A549 (cell line): ENCODE measurements around the gene NTM. TPM values are rescaled to one million over a fixed set of nuclear protein-coding genes. Genes with fewer than 3 reads are reported as not detected.

Experiments
- ATAC-seq, 2 experiments: fragments of 200-7000 bp in 1 of 2; fragments of >200 bp in 1 of 2; cut with Nextera tagmentation in 1 of 2; cut with Tn5 transposase in 1 of 2; 3 replicates each; pipeline versions ENCODE4 v1.8.0 to v1.9.1; 2018 to 2020; ENCODE audit warnings: mild to moderate bottlenecking in 1 of 2, moderate library complexity in 1 of 2
- CTCF ChIA-PET: fragments of 300-600 bp; sonication (Branson Sonifier 250); formaldehyde crosslinking; extraction: SDS; loops from one replicate; lab custom pipeline; 2021; ENCODE audit warnings: antibody characterized with exemption, inconsistent platforms; lab: Yijun Ruan, JAX
- POLR2A ChIA-PET: fragments of 350-600 bp; formaldehyde crosslinking; extraction: SDS; loops from one replicate; lab custom pipeline; 2021; ENCODE audit warnings: antibody characterized with exemption, inconsistent platforms; lab: Yijun Ruan, JAX
- DNase-seq, 2 experiments: peaks; one replicate each; pipeline versions ENCODE4 v3.0.0 to v3.0.0-alpha.2; 2011 to 2016; ENCODE audit warnings: low read depth in 1 of 2, low spot score in 1 of 2
- FAIRE-seq: peaks from 2 replicates; lab custom pipeline; 2011; peaks lifted over from hg19 to GRCh38; lab: Jason Lieb, UNC
- H3K27ac ChIP-seq, 2 experiments: fragments of >200 bp; sonication (Bioruptor Twin); formaldehyde crosslinking; 3 replicates each; pipeline ENCODE4 v1.5.1; 2016 to 2017
- H3K4me1 ChIP-seq: fragments of >200 bp; sonication (Bioruptor Twin); formaldehyde crosslinking; 3 replicates; pipeline ENCODE4 v1.6.1; 2016
- H3K4me2 ChIP-seq: fragments of >200 bp; sonication (Bioruptor Twin); formaldehyde crosslinking; 3 replicates; pipeline ENCODE4 v1.6.1; 2016
- H3K4me3 ChIP-seq: fragments of >200 bp; sonication (Bioruptor Twin); formaldehyde crosslinking; 3 replicates; pipeline ENCODE4 v1.5.1; 2016
- H3K9me3 ChIP-seq: fragments of >200 bp; sonication (Bioruptor Twin); formaldehyde crosslinking; 3 replicates; pipeline ENCODE4 v1.6.1; 2016
- BHLHE40 ChIP-seq: IDR thresholded peaks from 2 replicates; pipeline ENCODE4 v1.6.1; 2012; ENCODE audit warnings: low read depth, low read length, inconsistent platforms
- CEBPB ChIP-seq, 2 experiments: fragments of >200 bp in 1 of 2; sonication (Bioruptor Twin) in 1 of 2; formaldehyde crosslinking in 1 of 2; IDR thresholded peaks; 2 replicates each; pipeline ENCODE4 v1.6.1; 2012 to 2016
- EP300 ChIP-seq, 2 experiments: fragments of >200 bp; sonication (Bioruptor Twin); formaldehyde crosslinking; IDR thresholded peaks; 2 replicates in 1 of 2; 3 replicates in 1 of 2; pipeline ENCODE4 v1.6.1; 2016 to 2017
- FOSB ChIP-seq: fragments of 250-450 bp; sonication (Bioruptor Pico); IDR thresholded peaks from 2 replicates; pipeline ENCODE4 v1.5.0; 2020; ENCODE audit warnings: mild to moderate bottlenecking, moderate library complexity
- FOXS1 ChIP-seq: fragments of 250-450 bp; sonication (Bioruptor Pico); IDR thresholded peaks from 2 replicates; pipeline ENCODE4 v1.5.0; 2020; ENCODE audit warnings: mild to moderate bottlenecking, moderate library complexity
- HEYL ChIP-seq: fragments of 250-450 bp; sonication (Bioruptor Pico); IDR thresholded peaks from 2 replicates; pipeline ENCODE4 v1.8.0; 2021; ENCODE audit warnings: mild to moderate bottlenecking, moderate library complexity
- JUNB ChIP-seq: fragments of >200 bp; sonication (Bioruptor Twin); formaldehyde crosslinking; IDR thresholded peaks from 2 replicates; pipeline ENCODE4 v1.6.1; 2016
- KDM5A ChIP-seq: fragments of 200-600 bp; sonication (generic); IDR thresholded peaks from 2 replicates; pipeline ENCODE4 v1.6.1; 2016; ENCODE audit warnings: antibody characterized with exemption, mild to moderate bottlenecking
- MAFK ChIP-seq: fragments of 450-650 bp; IDR thresholded peaks from 2 replicates; pipeline ENCODE4 v1.6.1; 2014; ENCODE audit not compliant: partially characterized antibody
- NFE2L2 ChIP-seq: fragments of 150-350 bp; conservative IDR thresholded peaks from 2 replicates; pipeline ENCODE4 v1.6.1; 2014; ENCODE audit warnings: low read length
- POLR2A ChIP-seq: IDR thresholded peaks from 2 replicates; pipeline ENCODE4 v1.6.1; 2012; ENCODE audit warnings: mild to moderate bottlenecking, low read length
- POLR2AphosphoS2 ChIP-seq: conservative IDR thresholded peaks from 2 replicates; pipeline ENCODE4 v1.6.1; 2012; ENCODE audit warnings: low read length, improper control_type of control experiment, inconsistent platforms
- RNF2 ChIP-seq: fragments of 200-600 bp; sonication (generic); IDR thresholded peaks from 2 replicates; pipeline ENCODE4 v1.6.1; 2016; ENCODE audit warnings: low read depth, mild to moderate bottlenecking, antibody characterized with exemption, moderate library complexity, borderline replicate concordance
- SREBF2 ChIP-seq: fragments of 450-650 bp; IDR thresholded peaks from 2 replicates; pipeline ENCODE4 v1.6.1; 2014; ENCODE audit warnings: mild to moderate bottlenecking, moderate library complexity
- ZNF302 ChIP-seq: fragments of 250-450 bp; sonication (Bioruptor Pico); IDR thresholded peaks from 2 replicates; pipeline ENCODE4 v1.9.0; 2021; ENCODE audit warnings: inconsistent platforms, mild to moderate bottlenecking, moderate library complexity
- WGBS: methylation state at CpG from one replicate; pipeline ENCODE4 v1.1.6; 2017; ENCODE audit errors: missing lambda C conversion rate; 5-methylcytosine and 5-hydroxymethylcytosine counted together
- polyA plus RNA-seq, 4 experiments: library from polyadenylated mRNA; depleted of rRNA in 3 of 4; stranded (reverse); fragments of >200 nt; fragmentation: RNase III in 1 of 4; extraction: RNeasy Plus Mini Kit Qiagen cat#74134 plus additional on column Dnase treatment in 1 of 4; gene quantifications; 2 replicates in 3 of 4; 3 replicates in 1 of 4; pipeline ENCODE4 v1.2.3, GENCODE V29; 2011 to 2017
- TF ChIP-seq, protein P1 (sequence below): fragments of 250-450 bp; sonication (Bioruptor Pico); IDR thresholded peaks from 2 replicates; pipeline ENCODE4 v1.5.0; 2020; ENCODE audit warnings: low read depth, mild to moderate bottlenecking, moderate library complexity
- TF ChIP-seq, protein P2 (sequence below): fragments of 450-650 bp; IDR thresholded peaks from 2 replicates; pipeline ENCODE4 v1.6.1; 2014; ENCODE audit warnings: antibody characterized with exemption
- TF ChIP-seq, protein P3 (sequence below): fragments of >200 bp; sonication (Bioruptor Twin); formaldehyde crosslinking; IDR thresholded peaks from 3 replicates; pipeline ENCODE4 v1.6.1; 2016
- TF ChIP-seq, protein P4 (sequence below): IDR thresholded peaks from 2 replicates; pipeline ENCODE4 v1.6.1; 2012
- TF ChIP-seq, protein P5 (sequence below): fragments of 200-600 bp; sonication (generic); IDR thresholded peaks from 2 replicates; pipeline ENCODE4 v1.6.1; 2016; ENCODE audit warnings: antibody characterized with exemption, mild to moderate bottlenecking, moderate library complexity

Gene NTM
- polyA plus RNA-seq, 2 of the 4 experiments (the other 2 are of a cell fraction): not detected

DNA sequence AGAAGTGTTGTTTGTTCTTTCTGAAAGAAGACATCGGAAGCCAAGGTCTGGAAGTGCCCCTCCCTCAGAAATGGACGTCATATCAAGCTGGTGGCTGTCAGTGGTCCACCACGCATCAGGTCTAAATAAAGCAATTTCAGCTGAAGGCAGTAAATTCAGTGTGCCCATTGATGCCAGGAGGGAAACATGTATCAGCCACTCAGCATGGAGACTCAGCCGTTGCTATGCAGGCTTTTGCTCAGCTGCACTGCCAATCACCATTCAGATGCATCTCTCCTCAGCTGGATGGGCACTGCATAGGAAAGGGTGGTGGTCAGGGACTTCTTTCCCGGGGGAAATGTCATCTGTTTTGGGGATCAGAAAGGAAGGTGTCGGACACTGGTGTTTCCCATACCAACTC lies 878.2 kb downstream of the NTM start:
- Histone ChIP-seq H3K9me3 (no peaks in the 10 kb centered on the region), H3K4me2 (no peak overlapping the region), H3K4me3 (no peak overlapping the region), H3K27ac (no peak overlapping the region), H3K4me1 (no peaks in the 10 kb centered on the region)
- TF ChIP-seq SREBF2: no peak
- TF ChIP-seq KDM5A: no peak
- TF ChIP-seq, protein P1, sequence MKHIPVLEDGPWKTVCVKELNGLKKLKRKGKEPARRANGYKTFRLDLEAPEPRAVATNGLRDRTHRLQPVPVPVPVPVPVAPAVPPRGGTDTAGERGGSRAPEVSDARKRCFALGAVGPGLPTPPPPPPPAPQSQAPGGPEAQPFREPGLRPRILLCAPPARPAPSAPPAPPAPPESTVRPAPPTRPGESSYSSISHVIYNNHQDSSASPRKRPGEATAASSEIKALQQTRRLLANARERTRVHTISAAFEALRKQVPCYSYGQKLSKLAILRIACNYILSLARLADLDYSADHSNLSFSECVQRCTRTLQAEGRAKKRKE (CRISPR knock-in tag): no peak
- TF ChIP-seq CEBPB (IDR thresholded peaks at IDR 0.05): no peak
- ChIA-PET POLR2A (no interaction called here), CTCF (no interaction called here)
- no peak for FAIRE-seq
- ATAC-seq: no peak
- no peak for DNase-seq
- whole genome bisulfite sequencing: 4% methylated on average over 6 of the region's 6 CpGs

DNA sequence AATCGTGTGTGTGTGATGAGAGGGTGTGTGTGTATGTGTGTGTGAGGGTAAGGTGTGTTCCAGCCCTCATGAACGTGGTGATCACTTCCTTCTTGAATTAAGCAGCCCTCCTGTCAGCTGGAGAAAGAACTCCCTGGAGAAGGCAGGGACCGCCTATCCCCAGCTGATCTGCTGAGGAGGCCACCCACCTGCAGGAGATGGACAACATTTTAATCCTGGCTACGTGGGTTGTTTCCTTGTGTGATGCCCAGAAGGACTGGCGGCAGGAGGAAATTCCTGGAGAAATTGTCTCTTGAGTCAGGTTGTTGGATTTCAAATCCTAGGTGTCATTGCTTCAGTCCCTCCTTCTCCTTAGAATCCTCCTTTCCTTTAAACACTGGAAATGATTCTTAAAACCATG lies 878.8 kb downstream of the NTM start:
- no peak for DNase-seq
- no peak overlapping the region for H3K4me3 ChIP-seq
- CTCF ChIA-PET: no interaction called here
- H3K9me3 ChIP-seq: no peaks in the 10 kb centered on the region
- no peak for FAIRE-seq
- H3K4me1 ChIP-seq: no peaks in the 10 kb centered on the region
- no peak overlapping the region for H3K27ac ChIP-seq
- WGBS: 4% methylated on average over 5 of the region's 5 CpGs
- ATAC-seq: no peak
- POLR2A ChIA-PET: no interaction called here
- H3K4me2 ChIP-seq: no peak overlapping the region
- TF ChIP-seq CEBPB (IDR thresholded peaks at IDR 0.05) (no peak), BHLHE40 (no peak), RNF2 (no peak), POLR2A (no peak), FOXS1 (no peak), HEYL (CRISPR knock-in tag) (no peak), NFE2L2 (no peak), FOSB (no peak), ZNF302 (no peak), JUNB (no peak)
- TF ChIP-seq, protein P2, sequence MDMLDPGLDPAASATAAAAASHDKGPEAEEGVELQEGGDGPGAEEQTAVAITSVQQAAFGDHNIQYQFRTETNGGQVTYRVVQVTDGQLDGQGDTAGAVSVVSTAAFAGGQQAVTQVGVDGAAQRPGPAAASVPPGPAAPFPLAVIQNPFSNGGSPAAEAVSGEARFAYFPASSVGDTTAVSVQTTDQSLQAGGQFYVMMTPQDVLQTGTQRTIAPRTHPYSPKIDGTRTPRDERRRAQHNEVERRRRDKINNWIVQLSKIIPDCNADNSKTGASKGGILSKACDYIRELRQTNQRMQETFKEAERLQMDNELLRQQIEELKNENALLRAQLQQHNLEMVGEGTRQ: no peak
- TF ChIP-seq, protein P3, sequence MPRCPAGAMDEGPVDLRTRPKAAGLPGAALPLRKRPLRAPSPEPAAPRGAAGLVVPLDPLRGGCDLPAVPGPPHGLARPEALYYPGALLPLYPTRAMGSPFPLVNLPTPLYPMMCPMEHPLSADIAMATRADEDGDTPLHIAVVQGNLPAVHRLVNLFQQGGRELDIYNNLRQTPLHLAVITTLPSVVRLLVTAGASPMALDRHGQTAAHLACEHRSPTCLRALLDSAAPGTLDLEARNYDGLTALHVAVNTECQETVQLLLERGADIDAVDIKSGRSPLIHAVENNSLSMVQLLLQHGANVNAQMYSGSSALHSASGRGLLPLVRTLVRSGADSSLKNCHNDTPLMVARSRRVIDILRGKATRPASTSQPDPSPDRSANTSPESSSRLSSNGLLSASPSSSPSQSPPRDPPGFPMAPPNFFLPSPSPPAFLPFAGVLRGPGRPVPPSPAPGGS: no peak
- TF ChIP-seq, protein P4, sequence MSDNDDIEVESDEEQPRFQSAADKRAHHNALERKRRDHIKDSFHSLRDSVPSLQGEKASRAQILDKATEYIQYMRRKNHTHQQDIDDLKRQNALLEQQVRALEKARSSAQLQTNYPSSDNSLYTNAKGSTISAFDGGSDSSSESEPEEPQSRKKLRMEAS: no peak
- TF ChIP-seq, protein P5, sequence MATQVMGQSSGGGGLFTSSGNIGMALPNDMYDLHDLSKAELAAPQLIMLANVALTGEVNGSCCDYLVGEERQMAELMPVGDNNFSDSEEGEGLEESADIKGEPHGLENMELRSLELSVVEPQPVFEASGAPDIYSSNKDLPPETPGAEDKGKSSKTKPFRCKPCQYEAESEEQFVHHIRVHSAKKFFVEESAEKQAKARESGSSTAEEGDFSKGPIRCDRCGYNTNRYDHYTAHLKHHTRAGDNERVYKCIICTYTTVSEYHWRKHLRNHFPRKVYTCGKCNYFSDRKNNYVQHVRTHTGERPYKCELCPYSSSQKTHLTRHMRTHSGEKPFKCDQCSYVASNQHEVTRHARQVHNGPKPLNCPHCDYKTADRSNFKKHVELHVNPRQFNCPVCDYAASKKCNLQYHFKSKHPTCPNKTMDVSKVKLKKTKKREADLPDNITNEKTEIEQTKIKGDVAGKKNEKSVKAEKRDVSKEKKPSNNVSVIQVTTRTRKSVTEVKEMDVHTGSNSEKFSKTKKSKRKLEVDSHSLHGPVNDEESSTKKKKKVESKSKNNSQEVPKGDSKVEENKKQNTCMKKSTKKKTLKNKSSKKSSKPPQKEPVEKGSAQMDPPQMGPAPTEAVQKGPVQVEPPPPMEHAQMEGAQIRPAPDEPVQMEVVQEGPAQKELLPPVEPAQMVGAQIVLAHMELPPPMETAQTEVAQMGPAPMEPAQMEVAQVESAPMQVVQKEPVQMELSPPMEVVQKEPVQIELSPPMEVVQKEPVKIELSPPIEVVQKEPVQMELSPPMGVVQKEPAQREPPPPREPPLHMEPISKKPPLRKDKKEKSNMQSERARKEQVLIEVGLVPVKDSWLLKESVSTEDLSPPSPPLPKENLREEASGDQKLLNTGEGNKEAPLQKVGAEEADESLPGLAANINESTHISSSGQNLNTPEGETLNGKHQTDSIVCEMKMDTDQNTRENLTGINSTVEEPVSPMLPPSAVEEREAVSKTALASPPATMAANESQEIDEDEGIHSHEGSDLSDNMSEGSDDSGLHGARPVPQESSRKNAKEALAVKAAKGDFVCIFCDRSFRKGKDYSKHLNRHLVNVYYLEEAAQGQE: no peak

DNA sequence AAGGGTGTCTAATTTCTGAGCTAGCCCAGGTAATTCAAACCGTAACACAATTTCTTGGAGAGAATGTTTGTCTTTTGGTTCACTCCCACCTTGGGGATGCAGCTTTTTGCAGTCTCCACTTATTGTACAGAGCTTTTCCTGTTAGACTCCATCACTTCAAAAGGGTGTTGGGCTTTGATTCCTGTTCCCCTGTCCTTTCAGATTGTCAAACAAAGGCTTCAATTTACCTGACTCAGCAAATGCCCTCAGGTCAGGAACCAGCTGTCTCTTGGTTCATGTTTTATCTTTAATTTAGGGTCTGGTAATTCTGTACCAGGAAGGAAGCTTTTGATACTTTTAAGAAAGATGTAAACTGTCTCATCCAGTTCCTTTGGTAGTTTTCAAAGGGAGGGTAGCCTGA lies 880.6 kb downstream of the NTM start:
- ChIA-PET CTCF (no interaction called here), POLR2A (no interaction called here)
- TF ChIP-seq MAFK (peak; percentile 50), POLR2AphosphoS2 (no peak), EP300 (IDR thresholded peaks at IDR 0.05) (no peak)
- FAIRE-seq: no peak
- Histone ChIP-seq H3K4me1 (no peaks in the 10 kb centered on the region), H3K9me3 (no peaks in the 10 kb centered on the region), H3K4me3 (no peak overlapping the region), H3K4me2 (no peak overlapping the region), H3K27ac (no peak overlapping the region)
- no peak for ATAC-seq
- no peak for DNase-seq
- WGBS: 13% methylated on average over 1 of the region's 1 CpG
